Measurements from ENCODE around the gene KCNQ4.

KCNQ4 gene

GRCh38 chr1:40868051-40868723 is 84.6 kb downstream of the KCNQ4 start:
- Histone ChIP-seq H3K9me3 (ENCODE audit: control insufficient read depth, low read depth, low read length) (no peaks in the 10 kb centered on the region), H3K27ac (ENCODE audit: low read length) (no peak overlapping the region), H3K4me1 (ENCODE audit: control insufficient read depth, low read depth, low read length) (no peaks in the 10 kb centered on the region), H3K27me3 (ENCODE audit: control insufficient read depth, insufficient read depth, low read length) (no peaks in the 10 kb centered on the region), H3K9ac (ENCODE audit: low read length) (no peak overlapping the region), H3K4me3 (ENCODE audit: low read length) (no peak overlapping the region), H3K36me3 (ENCODE audit: control insufficient read depth, low read depth, low read length) (no peaks in the 10 kb centered on the region)

DNA sequence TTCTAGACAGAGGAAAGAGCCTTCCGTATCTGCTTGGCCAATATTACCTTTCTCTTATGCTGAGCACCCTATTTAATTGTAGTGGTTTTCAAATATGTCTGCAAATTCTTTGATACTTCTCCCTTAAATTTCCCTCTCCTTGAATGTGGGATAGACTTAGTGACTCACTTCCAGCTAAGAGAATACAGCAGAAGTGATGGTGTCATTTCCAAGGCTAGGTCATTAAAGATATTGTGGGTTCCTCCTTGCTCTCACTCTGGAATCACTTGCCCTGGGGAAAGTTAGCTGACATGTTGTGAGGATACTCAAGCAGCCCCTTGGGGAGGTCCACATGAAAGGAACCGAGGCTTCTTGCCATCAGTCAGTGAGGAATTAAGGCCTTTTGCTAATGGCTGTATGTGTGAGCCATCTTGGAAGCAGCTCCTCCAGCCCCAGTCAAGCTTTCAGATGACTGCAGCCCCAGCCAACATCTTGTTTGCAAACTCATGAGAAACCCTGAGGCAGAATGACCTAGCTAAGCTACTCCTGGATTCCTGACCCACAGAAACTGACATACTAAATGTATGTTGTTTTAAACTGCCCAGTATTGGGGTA is 86.6 kb downstream of the KCNQ4 start:
- Histone ChIP-seq H3K36me3 (ENCODE audit: control insufficient read depth, low read depth, low read length) (no peaks in the 10 kb centered on the region), H3K27me3 (ENCODE audit: control insufficient read depth, insufficient read depth, low read length) (no peaks in the 10 kb centered on the region), H3K4me1 (ENCODE audit: control insufficient read depth, low read depth, low read length) (no peaks in the 10 kb centered on the region), H3K27ac (ENCODE audit: low read length) (no peak overlapping the region), H3K9me3 (ENCODE audit: control insufficient read depth, low read depth, low read length) (no peaks in the 10 kb centered on the region), H3K9ac (ENCODE audit: low read length) (no peak overlapping the region), H3K4me3 (ENCODE audit: low read length) (no peak overlapping the region)

DNA sequence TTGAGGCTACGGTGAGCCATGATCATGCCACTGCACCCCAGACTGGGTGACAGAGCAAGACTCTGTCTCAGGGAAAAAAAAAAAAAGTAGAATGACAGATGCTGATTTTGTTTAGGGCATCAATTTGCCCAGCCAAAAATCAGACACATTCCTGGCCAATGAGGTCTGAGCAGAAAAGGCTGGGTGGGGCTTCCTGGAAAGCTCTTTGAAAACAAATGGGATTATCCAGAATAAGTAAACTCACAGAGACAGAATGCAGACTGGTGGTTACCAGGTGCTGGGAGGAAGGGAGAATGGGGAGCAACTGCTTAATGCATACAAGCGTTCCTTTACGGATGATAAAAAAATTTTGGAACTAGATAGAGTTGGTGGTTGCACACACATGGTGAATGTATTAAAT is 88.7 kb downstream of the KCNQ4 start:
- Histone ChIP-seq H3K9ac (ENCODE audit: low read length) (no peak overlapping the region), H3K27ac (ENCODE audit: low read length) (no peak overlapping the region), H3K4me1 (ENCODE audit: control insufficient read depth, low read depth, low read length) (no peaks in the 10 kb centered on the region), H3K36me3 (ENCODE audit: control insufficient read depth, low read depth, low read length) (no peaks in the 10 kb centered on the region), H3K4me3 (ENCODE audit: low read length) (no peak overlapping the region), H3K9me3 (ENCODE audit: control insufficient read depth, low read depth, low read length) (no peaks in the 10 kb centered on the region), H3K27me3 (ENCODE audit: control insufficient read depth, insufficient read depth, low read length) (no peaks in the 10 kb centered on the region)

DNA sequence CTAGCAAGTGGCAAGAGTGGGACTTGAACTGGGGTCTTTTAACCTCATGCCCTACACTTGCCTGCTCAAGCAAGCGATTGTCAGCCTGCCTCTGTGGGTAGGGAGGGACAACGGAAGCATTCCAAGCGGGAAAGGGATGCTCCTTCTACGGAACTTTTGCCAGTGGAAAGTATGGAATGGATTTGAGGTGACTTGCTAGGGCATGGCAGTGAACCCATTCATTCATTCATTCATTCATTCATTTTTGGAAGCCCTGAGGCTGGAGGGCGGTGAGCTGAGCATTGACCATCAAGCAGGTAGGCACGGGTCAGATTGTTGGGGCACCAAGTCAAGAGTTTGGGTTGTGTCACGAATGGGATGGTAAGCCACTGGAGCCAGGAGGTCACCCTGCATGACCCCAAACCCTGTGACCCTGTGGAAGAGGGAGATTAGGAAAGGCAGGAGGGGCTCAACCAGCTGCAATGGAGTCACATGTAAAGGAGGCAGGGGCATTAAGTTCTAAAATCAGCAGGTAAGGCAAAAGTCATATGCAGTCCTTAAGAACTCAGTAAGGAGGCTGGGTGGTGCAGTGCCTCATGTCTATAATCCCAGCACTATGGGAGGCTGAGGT is 90.4 kb downstream of the KCNQ4 start:
- H3K36me3 ChIP-seq (ENCODE audit: control insufficient read depth, low read depth, low read length): no peaks in the 10 kb centered on the region
- H3K4me3 ChIP-seq (ENCODE audit: low read length): no peak overlapping the region
- H3K9ac ChIP-seq (ENCODE audit: low read length): no peak overlapping the region
- no peaks in the 10 kb centered on the region for H3K9me3 ChIP-seq (ENCODE audit: control insufficient read depth, low read depth, low read length)
- no peak overlapping the region for H3K27ac ChIP-seq (ENCODE audit: low read length)
- peaks cover 5% of the 10 kb centered on the region for H3K4me1 ChIP-seq (ENCODE audit: control insufficient read depth, low read depth, low read length)
- no peaks in the 10 kb centered on the region for H3K27me3 ChIP-seq (ENCODE audit: control insufficient read depth, insufficient read depth, low read length)

- no peaks in the 10 kb centered on the region for H3K36me3 ChIP-seq (ENCODE audit: control insufficient read depth, low read depth, low read length)
- peaks cover 9% of the 10 kb centered on the region for H3K4me1 ChIP-seq (ENCODE audit: control insufficient read depth, low read depth, low read length)
- H3K27me3 ChIP-seq (ENCODE audit: control insufficient read depth, insufficient read depth, low read length): no peaks in the 10 kb centered on the region
- H3K27ac ChIP-seq (ENCODE audit: low read length): no peak overlapping the region
- H3K4me3 ChIP-seq (ENCODE audit: low read length): no peak overlapping the region
- H3K9me3 ChIP-seq (ENCODE audit: control insufficient read depth, low read depth, low read length): no peaks in the 10 kb centered on the region
- no peak overlapping the region for H3K9ac ChIP-seq (ENCODE audit: low read length)
These were observed 92.8 kb downstream of the KCNQ4 start for GRCh38 chr1:40876436-40876761.

DNA sequence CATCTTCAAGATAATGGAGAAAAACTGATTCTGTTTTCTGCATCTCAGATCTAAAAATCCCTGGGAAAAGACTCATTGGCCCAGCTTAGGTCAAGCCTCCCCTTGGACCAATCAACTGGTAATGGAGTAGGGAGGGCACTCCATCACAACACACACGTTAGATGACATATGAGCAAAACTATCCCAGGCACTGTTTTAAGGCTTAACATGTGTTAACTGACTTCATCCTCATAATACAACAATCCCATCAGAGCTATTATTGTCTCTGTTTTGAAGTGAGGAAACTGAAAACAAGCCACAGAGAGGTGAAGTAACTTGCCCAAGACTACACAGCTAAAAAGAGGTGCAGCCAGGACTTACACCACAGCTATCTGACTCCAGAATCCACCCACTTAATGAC is 93.3 kb downstream of the KCNQ4 start:
- Histone ChIP-seq H3K9ac (ENCODE audit: low read length) (no peak overlapping the region), H3K27me3 (ENCODE audit: control insufficient read depth, insufficient read depth, low read length) (no peaks in the 10 kb centered on the region), H3K4me1 (ENCODE audit: control insufficient read depth, low read depth, low read length) (peaks cover 9% of the 10 kb centered on the region), H3K27ac (ENCODE audit: low read length) (no peak overlapping the region), H3K4me3 (ENCODE audit: low read length) (no peak overlapping the region), H3K36me3 (ENCODE audit: control insufficient read depth, low read depth, low read length) (no peaks in the 10 kb centered on the region), H3K9me3 (ENCODE audit: control insufficient read depth, low read depth, low read length) (no peaks in the 10 kb centered on the region)

DNA sequence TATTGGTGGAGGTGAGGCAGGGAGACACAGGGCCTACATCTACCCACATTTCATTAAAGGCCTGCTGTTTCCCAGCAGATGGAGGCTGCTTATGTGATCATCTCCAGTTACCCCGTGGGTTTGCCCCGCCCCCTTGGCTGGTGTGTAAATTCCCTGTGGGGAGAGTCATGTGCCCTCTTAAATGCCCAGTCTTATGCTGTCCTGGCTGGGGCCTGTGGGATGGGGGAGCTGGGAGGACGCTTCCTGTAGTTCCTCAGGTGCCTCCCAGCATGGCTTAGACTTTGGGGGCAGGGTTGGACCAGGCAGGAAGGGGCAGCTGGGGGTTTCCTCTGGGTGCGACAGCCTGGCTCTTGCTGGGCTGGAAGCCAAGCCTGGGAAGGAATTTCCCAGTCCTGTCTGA is 94.1 kb downstream of the KCNQ4 start:
- Histone ChIP-seq H3K4me1 (ENCODE audit: control insufficient read depth, low read depth, low read length) (peaks cover 9% of the 10 kb centered on the region), H3K27ac (ENCODE audit: low read length) (no peak overlapping the region)

DNA sequence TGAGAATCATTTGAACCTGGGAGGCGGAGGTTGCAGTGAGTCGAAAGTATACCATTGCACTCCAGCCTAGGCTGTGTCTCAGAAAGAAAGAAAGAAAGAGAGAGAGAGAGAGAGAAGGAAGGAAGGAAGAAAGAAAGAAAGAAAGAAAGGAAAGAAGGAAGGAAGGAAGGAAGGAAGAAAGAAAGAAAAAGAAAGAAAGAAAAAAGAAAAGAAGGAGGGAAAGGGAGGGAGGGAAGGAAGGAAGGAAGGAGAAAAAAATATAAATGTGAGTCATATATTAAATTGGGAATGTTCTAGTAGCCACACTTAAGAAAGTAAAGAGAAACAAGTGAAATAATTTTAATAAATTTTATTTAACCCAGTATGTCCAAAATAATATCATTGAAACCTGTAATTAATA is 95.3 kb downstream of the KCNQ4 start:
- Histone ChIP-seq H3K4me3 (ENCODE audit: low read length) (no peak overlapping the region), H3K27ac (ENCODE audit: low read length) (no peak overlapping the region), H3K27me3 (ENCODE audit: control insufficient read depth, insufficient read depth, low read length) (no peaks in the 10 kb centered on the region), H3K9ac (ENCODE audit: low read length) (no peak overlapping the region), H3K4me1 (ENCODE audit: control insufficient read depth, low read depth, low read length) (peaks cover 9% of the 10 kb centered on the region), H3K9me3 (ENCODE audit: control insufficient read depth, low read depth, low read length) (no peaks in the 10 kb centered on the region), H3K36me3 (ENCODE audit: control insufficient read depth, low read depth, low read length) (no peaks in the 10 kb centered on the region)

More for the DNA sequence above, 94.1 kb downstream of the KCNQ4 start:
- no peaks in the 10 kb centered on the region for H3K9me3 ChIP-seq (ENCODE audit: control insufficient read depth, low read depth, low read length)
- H3K4me3 ChIP-seq (ENCODE audit: low read length): no peak overlapping the region
- H3K27me3 ChIP-seq (ENCODE audit: control insufficient read depth, insufficient read depth, low read length): no peaks in the 10 kb centered on the region
- H3K9ac ChIP-seq (ENCODE audit: low read length): no peak overlapping the region
- H3K36me3 ChIP-seq (ENCODE audit: control insufficient read depth, low read depth, low read length): no peaks in the 10 kb centered on the region

DNA sequence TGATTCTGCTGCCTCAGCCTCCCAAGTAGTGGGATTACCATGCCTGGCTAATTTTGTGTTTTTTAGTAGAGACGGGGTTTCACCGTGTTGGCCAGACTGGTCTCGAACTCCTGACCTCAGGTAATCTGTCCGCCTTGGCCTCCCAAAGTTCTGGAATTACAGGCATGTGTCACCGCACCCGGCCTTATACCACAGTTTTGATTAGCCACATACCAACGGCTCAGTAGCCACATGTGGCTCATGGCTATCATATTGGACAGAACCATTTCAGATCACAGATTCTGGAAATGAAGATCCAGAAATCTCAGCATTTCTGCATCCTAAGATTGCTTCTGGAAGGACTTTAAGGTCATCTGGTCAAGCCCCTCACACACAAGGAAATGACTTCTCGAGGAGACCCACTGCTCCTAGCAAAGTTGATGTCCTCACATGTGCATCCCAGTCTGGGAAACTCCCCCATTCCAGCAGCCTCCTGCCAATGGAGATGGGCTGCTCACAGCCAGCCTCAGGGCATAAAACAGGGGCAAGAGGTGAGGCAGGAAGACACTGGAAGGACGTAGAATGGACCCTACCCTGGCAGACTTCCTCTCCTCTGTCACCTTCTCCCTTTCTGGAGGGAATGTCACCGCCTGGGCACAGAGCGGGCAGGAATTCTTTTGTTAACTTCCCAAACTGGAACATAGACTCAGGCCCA is 96.0 kb downstream of the KCNQ4 start:
- Histone ChIP-seq H3K27ac (ENCODE audit: low read length) (no peak overlapping the region), H3K27me3 (ENCODE audit: control insufficient read depth, insufficient read depth, low read length) (no peaks in the 10 kb centered on the region), H3K9ac (ENCODE audit: low read length) (no peak overlapping the region), H3K4me3 (ENCODE audit: low read length) (no peak overlapping the region), H3K4me1 (ENCODE audit: control insufficient read depth, low read depth, low read length) (peaks cover 9% of the 10 kb centered on the region), H3K9me3 (ENCODE audit: control insufficient read depth, low read depth, low read length) (no peaks in the 10 kb centered on the region), H3K36me3 (ENCODE audit: control insufficient read depth, low read depth, low read length) (no peaks in the 10 kb centered on the region)

GRCh38 chr1:40880813-40881549 is 97.4 kb downstream of the KCNQ4 start:
- H3K9me3 ChIP-seq (ENCODE audit: control insufficient read depth, low read depth, low read length): no peaks in the 10 kb centered on the region
- H3K9ac ChIP-seq (ENCODE audit: low read length): no peak overlapping the region
- no peaks in the 10 kb centered on the region for H3K27me3 ChIP-seq (ENCODE audit: control insufficient read depth, insufficient read depth, low read length)
- H3K4me1 ChIP-seq (ENCODE audit: control insufficient read depth, low read depth, low read length): peaks cover 9% of the 10 kb centered on the region
- no peaks in the 10 kb centered on the region for H3K36me3 ChIP-seq (ENCODE audit: control insufficient read depth, low read depth, low read length)
- H3K4me3 ChIP-seq (ENCODE audit: low read length): no peak overlapping the region
- no peak overlapping the region for H3K27ac ChIP-seq (ENCODE audit: low read length)

- Histone ChIP-seq H3K36me3 (ENCODE audit: control insufficient read depth, low read depth, low read length) (no peaks in the 10 kb centered on the region), H3K27me3 (ENCODE audit: control insufficient read depth, insufficient read depth, low read length) (no peaks in the 10 kb centered on the region), H3K4me1 (ENCODE audit: control insufficient read depth, low read depth, low read length) (peaks cover 4% of the 10 kb centered on the region), H3K9ac (ENCODE audit: low read length) (no peak overlapping the region), H3K27ac (ENCODE audit: low read length) (no peak overlapping the region), H3K9me3 (ENCODE audit: control insufficient read depth, low read depth, low read length) (no peaks in the 10 kb centered on the region), H3K4me3 (ENCODE audit: low read length) (no peak overlapping the region)
These were observed 100.6 kb downstream of the KCNQ4 start for GRCh38 chr1:40884055-40884795.

Data from iPS-18a (cell line).